H9 (cell line): ENCODE results near the gene FANCC. TPM values are rescaled to one million over a fixed set of nuclear protein-coding genes. Genes with fewer than 3 reads are reported as not detected.

Source experiments
- DNase-seq: peaks from one replicate; pipeline ENCODE4 v3.0.0-alpha.2; 2017
- H2AFZ ChIP-seq: one replicate; pipeline ENCODE4 v1.6.1; 2013; ENCODE audit warnings: mild to moderate bottlenecking, low read length, control low read depth, moderate library complexity
- H2AK5ac ChIP-seq: 2 replicates; pipeline ENCODE4 v1.6.1; 2013; ENCODE audit warnings: low read length, control low read depth, mixed read lengths; ENCODE audit not compliant: insufficient read length
- H2BK120ac ChIP-seq: one replicate; pipeline ENCODE4 v1.6.1; 2013; ENCODE audit warnings: low read depth, mild to moderate bottlenecking, low read length, control low read depth, inconsistent platforms; ENCODE audit not compliant: poor library complexity, severe bottlenecking
- H2BK12ac ChIP-seq: 2 replicates; pipeline ENCODE4 v1.6.1; 2013; ENCODE audit warnings: low read length, control low read depth, mixed read lengths, low read depth; ENCODE audit not compliant: insufficient read length
- H2BK15ac ChIP-seq: 2 replicates; pipeline ENCODE4 v1.6.1; 2013; ENCODE audit warnings: low read depth, low read length, control low read depth
- H2BK20ac ChIP-seq: one replicate; pipeline ENCODE4 v1.6.1; 2013; ENCODE audit warnings: low read depth, mild to moderate bottlenecking, low read length, control low read depth, inconsistent platforms; ENCODE audit not compliant: poor library complexity, severe bottlenecking
- H2BK5ac ChIP-seq: 2 replicates; pipeline ENCODE4 v1.6.1; 2013; ENCODE audit warnings: low read length, control low read depth, mixed read lengths; ENCODE audit not compliant: insufficient read length
- H3K14ac ChIP-seq: 2 replicates; pipeline ENCODE4 v1.6.1; 2013; ENCODE audit warnings: low read length, control low read depth; ENCODE audit not compliant: insufficient read depth
- H3K18ac ChIP-seq: 2 replicates; pipeline ENCODE4 v1.6.1; 2013; ENCODE audit warnings: low read depth, mild to moderate bottlenecking, mixed read lengths, low read length, control low read depth; ENCODE audit not compliant: insufficient read length
- H3K23ac ChIP-seq: 2 replicates; pipeline ENCODE4 v1.6.1; 2013; ENCODE audit warnings: low read length, control low read depth, mixed read lengths, low read depth; ENCODE audit not compliant: insufficient read length
- H3K23me2 ChIP-seq: 2 replicates; pipeline ENCODE4 v1.6.1; 2013; ENCODE audit warnings: low read depth, mild to moderate bottlenecking, mixed read lengths, low read length, control low read depth; ENCODE audit not compliant: insufficient read length, poor library complexity, severe bottlenecking
- H3K27ac ChIP-seq: 2 replicates; pipeline ENCODE4 v1.5.1; 2013; ENCODE audit warnings: low read length, control low read depth, mixed read lengths, low read depth; ENCODE audit not compliant: insufficient read length
- H3K27me3 ChIP-seq: 2 replicates; pipeline ENCODE4 v1.6.1; 2013; ENCODE audit warnings: low read length, control low read depth, inconsistent platforms; ENCODE audit not compliant: insufficient read depth
- H3K4ac ChIP-seq: 2 replicates; pipeline ENCODE4 v1.6.1; 2013; ENCODE audit warnings: low read depth, mild to moderate bottlenecking, control low read depth, inconsistent platforms, low read length, moderate library complexity
- H3K4me1 ChIP-seq: 2 replicates; pipeline ENCODE4 v1.6.1; 2013; ENCODE audit warnings: low read length, control low read depth, inconsistent platforms; ENCODE audit not compliant: insufficient read depth
- H3K4me2 ChIP-seq: 2 replicates; pipeline ENCODE4 v1.6.1; 2013; ENCODE audit warnings: low read length, control low read depth, mixed read lengths; ENCODE audit not compliant: insufficient read length, insufficient read depth
- H3K56ac ChIP-seq: 2 replicates; pipeline ENCODE4 v1.6.1; 2013; ENCODE audit warnings: low read depth, mild to moderate bottlenecking, mixed read lengths, low read length, control low read depth; ENCODE audit not compliant: insufficient read length
- H3K79me1 ChIP-seq: 2 replicates; pipeline ENCODE4 v1.6.1; 2013; ENCODE audit warnings: low read depth, mild to moderate bottlenecking, moderate library complexity, low read length, control low read depth, inconsistent platforms; ENCODE audit not compliant: insufficient read depth, poor library complexity, severe bottlenecking
- H3K79me2 ChIP-seq: 2 replicates; pipeline ENCODE4 v1.6.1; 2013; ENCODE audit warnings: low read length, control low read depth, inconsistent platforms; ENCODE audit not compliant: insufficient read depth
- H3K9ac ChIP-seq: 2 replicates; pipeline ENCODE4 v1.6.1; 2013; ENCODE audit warnings: low read length, control low read depth, mixed read lengths; ENCODE audit not compliant: insufficient read length; ENCODE audit errors: extremely low read depth
- H3K9me3 ChIP-seq: one replicate; pipeline ENCODE4 v1.6.1; 2013; ENCODE audit warnings: low read depth, low read length, inconsistent platforms; ENCODE audit not compliant: control insufficient read depth
- H3T11ph ChIP-seq: one replicate; pipeline ENCODE4 v1.6.1; 2013; ENCODE audit warnings: mild to moderate bottlenecking, low read length, control low read depth, inconsistent platforms
- H4K20me1 ChIP-seq: one replicate; pipeline ENCODE4 v1.6.1; 2013; ENCODE audit not compliant: control insufficient read depth, insufficient read length, insufficient read depth
- H4K5ac ChIP-seq: 2 replicates; pipeline ENCODE4 v1.6.1; 2013; ENCODE audit warnings: low read depth, mild to moderate bottlenecking, mixed read lengths, low read length, control low read depth; ENCODE audit not compliant: insufficient read length
- H4K8ac ChIP-seq: replicated peaks from 2 replicates; pipeline ENCODE4 v1.6.1; 2013; ENCODE audit warnings: low read length, control low read depth, mixed read lengths, low read depth; ENCODE audit not compliant: insufficient read length
- H4K91ac ChIP-seq: 2 replicates; pipeline ENCODE4 v1.6.1; 2013; ENCODE audit warnings: low read depth, mild to moderate bottlenecking, moderate library complexity, mixed read lengths, low read length, control low read depth; ENCODE audit not compliant: insufficient read length
- H3K27ac Mint-ChIP-seq, 3 experiments: 2 replicates in 2 of 3; 3 replicates in 1 of 3; pipeline ENCODE4 v1.8.0; 2020 to 2021; ENCODE audit warnings: mixed read lengths in 3 of 3, mild to moderate bottlenecking in 1 of 3, moderate library complexity in 1 of 3
- H3K27me3 Mint-ChIP-seq: 2 replicates; pipeline ENCODE4 v1.8.0; 2021; ENCODE audit warnings: low read depth, mild to moderate bottlenecking, moderate library complexity, mixed read lengths
- H3K36me3 Mint-ChIP-seq, 3 experiments: 2 replicates in 2 of 3; 3 replicates in 1 of 3; pipeline ENCODE4 v1.8.0; 2020 to 2021; ENCODE audit warnings: low read depth in 3 of 3, mixed read lengths in 3 of 3; ENCODE audit not compliant: insufficient read depth in 1 of 3
- H3K4me1 Mint-ChIP-seq, 2 experiments: 2 replicates each; pipeline ENCODE4 v1.8.0; 2020; ENCODE audit warnings: mixed read lengths in 2 of 2
- H3K4me3 Mint-ChIP-seq, 2 experiments: 2 replicates in 1 of 2; 3 replicates in 1 of 2; pipeline ENCODE4 v1.8.0; 2020 to 2021; ENCODE audit warnings: mild to moderate bottlenecking in 2 of 2, mixed read lengths in 2 of 2, moderate library complexity in 1 of 2
- H3K9me3 Mint-ChIP-seq, 2 experiments: 2 replicates in 1 of 2; 3 replicates in 1 of 2; pipeline ENCODE4 v1.8.0; 2020; ENCODE audit warnings: mild to moderate bottlenecking in 2 of 2, mixed read lengths in 2 of 2, moderate library complexity in 1 of 2
- WGBS: extraction: QIAGEN DNeasy Blood & Tissue Kit; methylation state at CpG from one replicate; pipeline ENCODE4 v1.1.7; 2013; ENCODE audit warnings: missing lambda C conversion rate, low lambda C conversion rate, mixed read lengths; ENCODE audit not compliant: insufficient read length; ENCODE audit errors: extremely low coverage; 5-methylcytosine and 5-hydroxymethylcytosine counted together
- total RNA-seq: library from RNA; stranded (reverse); gene quantifications from 2 replicates; pipeline ENCODE4 v1.2.1, GENCODE V29; 2021
- TF ChIP-seq, protein P1 (sequence below): fragments of 200-600 bp; sonication (generic); conservative IDR thresholded peaks from 3 replicates; pipeline ENCODE4 v1.8.0; 2021; ENCODE audit warnings: antibody characterized with exemption, mild to moderate bottlenecking

The FANCC gene
- total RNA-seq, 1 experiment from 2014 or later = 14.6 TPM

DNA sequence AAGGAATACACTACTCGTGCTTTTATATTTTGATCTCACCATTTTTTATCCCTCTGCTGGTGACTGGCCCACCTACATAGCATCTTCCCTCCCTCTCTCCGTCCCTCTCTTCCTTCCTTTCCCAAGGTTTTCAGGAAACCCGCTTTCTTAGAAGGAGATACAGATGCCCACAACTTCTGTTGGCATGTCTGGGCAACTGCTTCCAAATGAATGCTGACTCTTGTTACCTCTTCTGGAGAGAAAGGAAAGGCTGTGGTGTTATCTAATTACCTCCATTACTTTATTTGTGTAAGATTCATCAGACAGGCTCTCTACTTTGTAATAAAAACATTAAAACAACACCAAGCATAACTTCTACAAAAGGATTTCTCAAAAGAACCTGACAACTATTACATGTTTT is 20.2 kb downstream of the FANCC start:
- Histone ChIP-seq H2BK20ac (no peak overlapping the region), H3K79me2 (no peaks in the 10 kb centered on the region; the same call in 1 of the 2 replicates), H2BK120ac (no peak overlapping the region), H3T11ph (no peak overlapping the region), H3K9ac (no peak overlapping the region), H3K27me3 (no peaks in the 10 kb centered on the region), H3K79me1 (peaks cover 6% of the 10 kb centered on the region), H2AK5ac (no peak overlapping the region), H2BK5ac (no peak overlapping the region), H3K56ac (no peak overlapping the region), H3K18ac (no peak overlapping the region), H3K27ac (no peak overlapping the region), H3K23me2 (no peaks in the 10 kb centered on the region), H4K91ac (no peak overlapping the region), H3K4me2 (no peak overlapping the region), H3K9me3 (no peaks in the 10 kb centered on the region), H2BK12ac (no peak overlapping the region), H3K4me1 (no peaks in the 10 kb centered on the region), H4K8ac (no peak overlapping the region), H3K23ac (no peak overlapping the region), H3K14ac (no peak overlapping the region), H4K5ac (no peak overlapping the region), H2BK15ac (no peak overlapping the region), H4K20me1 (no peaks in the 10 kb centered on the region), H2AFZ (no peak overlapping the region), H3K4ac (no peak overlapping the region)
- Mint-ChIP-seq H3K36me3 (no peaks in the 10 kb centered on the region), H3K4me1 (peaks cover 6% of the 10 kb centered on the region in 2 experiments), H3K27ac (no peak overlapping the region), H3K27me3 (no peaks in the 10 kb centered on the region), H3K4me3 (no peak overlapping the region), H3K9me3 (no peaks in the 10 kb centered on the region)
- TF ChIP-seq, protein P1, sequence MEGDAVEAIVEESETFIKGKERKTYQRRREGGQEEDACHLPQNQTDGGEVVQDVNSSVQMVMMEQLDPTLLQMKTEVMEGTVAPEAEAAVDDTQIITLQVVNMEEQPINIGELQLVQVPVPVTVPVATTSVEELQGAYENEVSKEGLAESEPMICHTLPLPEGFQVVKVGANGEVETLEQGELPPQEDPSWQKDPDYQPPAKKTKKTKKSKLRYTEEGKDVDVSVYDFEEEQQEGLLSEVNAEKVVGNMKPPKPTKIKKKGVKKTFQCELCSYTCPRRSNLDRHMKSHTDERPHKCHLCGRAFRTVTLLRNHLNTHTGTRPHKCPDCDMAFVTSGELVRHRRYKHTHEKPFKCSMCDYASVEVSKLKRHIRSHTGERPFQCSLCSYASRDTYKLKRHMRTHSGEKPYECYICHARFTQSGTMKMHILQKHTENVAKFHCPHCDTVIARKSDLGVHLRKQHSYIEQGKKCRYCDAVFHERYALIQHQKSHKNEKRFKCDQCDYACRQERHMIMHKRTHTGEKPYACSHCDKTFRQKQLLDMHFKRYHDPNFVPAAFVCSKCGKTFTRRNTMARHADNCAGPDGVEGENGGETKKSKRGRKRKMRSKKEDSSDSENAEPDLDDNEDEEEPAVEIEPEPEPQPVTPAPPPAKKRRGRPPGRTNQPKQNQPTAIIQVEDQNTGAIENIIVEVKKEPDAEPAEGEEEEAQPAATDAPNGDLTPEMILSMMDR = peak; percentile 19; the same call in 1 of the 3 replicates
- WGBS = no CpG with 5 or more reads among the region's 3 CpGs
- DNase-seq = no peak
